DOHH2 (cell line): ENCODE measurements around the gene ZNF273.

ENCODE experiments used
- H3F3A ChIP-seq: fragments of 200-600 bp; sonication (generic), shearing (Covaris generic); 2 replicates; pipeline ENCODE4 v1.6.0; 2016; ENCODE audit warnings: antibody characterized with exemption, mild to moderate bottlenecking; ENCODE audit not compliant: control insufficient read depth, insufficient read depth
- H3K27ac ChIP-seq: fragments of 200-600 bp; sonication (generic); 2 replicates; pipeline ENCODE4 v1.5.1; 2014; ENCODE audit warnings: low read depth, mild to moderate bottlenecking, low read length, moderate library complexity
- H3K27me3 ChIP-seq: fragments of 200-600 bp; sonication (generic); 2 replicates; pipeline ENCODE4 v1.6.1; 2014; ENCODE audit warnings: mild to moderate bottlenecking, low read length, mixed read lengths; ENCODE audit not compliant: control insufficient read depth
- H3K36me3 ChIP-seq: fragments of 200-600 bp; sonication (generic); 2 replicates; pipeline ENCODE4 v1.6.1; 2014; ENCODE audit warnings: mild to moderate bottlenecking, low read length, moderate library complexity, mixed read lengths; ENCODE audit not compliant: control insufficient read depth
- H3K4me1 ChIP-seq: fragments of 200-600 bp; sonication (generic); 2 replicates; pipeline ENCODE4 v1.6.1; 2014; ENCODE audit warnings: mild to moderate bottlenecking, low read length, mixed read lengths; ENCODE audit not compliant: control insufficient read depth
- H3K4me2 ChIP-seq: fragments of 200-600 bp; sonication (generic); 2 replicates; pipeline ENCODE4 v1.6.0; 2014; ENCODE audit warnings: mild to moderate bottlenecking, low read length, moderate library complexity
- H3K4me3 ChIP-seq: fragments of 200-600 bp; sonication (generic); 2 replicates; pipeline ENCODE4 v1.5.1; 2014; ENCODE audit warnings: mild to moderate bottlenecking, low read length, mixed read lengths
- H3K79me2 ChIP-seq: fragments of 200-600 bp; sonication (generic); 2 replicates; pipeline ENCODE4 v1.6.1; 2014; ENCODE audit warnings: mild to moderate bottlenecking, low read length, mixed read lengths; ENCODE audit not compliant: control insufficient read depth
- H3K9me2 ChIP-seq: fragments of 200-600 bp; sonication (generic); replicated peaks from 2 replicates; pipeline ENCODE4 v1.6.1; 2014; ENCODE audit warnings: mild to moderate bottlenecking, low read length, mixed read lengths; ENCODE audit not compliant: control insufficient read depth
- H3K9me3 ChIP-seq: fragments of 200-600 bp; sonication (generic); 2 replicates; pipeline ENCODE4 v1.6.1; 2014; ENCODE audit warnings: antibody characterized with exemption, low read length, mixed read lengths; ENCODE audit not compliant: control insufficient read depth, insufficient read depth
- H4K20me1 ChIP-seq: fragments of 200-600 bp; sonication (generic); 2 replicates; pipeline ENCODE4 v1.6.0; 2014; ENCODE audit warnings: low read depth, mild to moderate bottlenecking, antibody characterized with exemption, low read length, moderate library complexity; ENCODE audit not compliant: control insufficient read depth, insufficient read depth
- EZH2phosphoT487 ChIP-seq: fragments of 200-600 bp; sonication (generic); IDR thresholded peaks from 2 replicates; pipeline ENCODE4 v1.6.1; 2017; ENCODE audit warnings: borderline replicate concordance, mild to moderate bottlenecking, antibody characterized with exemption, low read length, moderate library complexity, mixed read lengths
- TF ChIP-seq, protein P1 (sequence below): fragments of 200-600 bp; sonication (generic); IDR thresholded peaks from one replicate; pipeline ENCODE4 v1.5.1; 2014; ENCODE audit warnings: antibody characterized with exemption, mild to moderate bottlenecking, low read depth, low read length; ENCODE audit not compliant: poor library complexity, severe bottlenecking

ZNF273 gene

DNA sequence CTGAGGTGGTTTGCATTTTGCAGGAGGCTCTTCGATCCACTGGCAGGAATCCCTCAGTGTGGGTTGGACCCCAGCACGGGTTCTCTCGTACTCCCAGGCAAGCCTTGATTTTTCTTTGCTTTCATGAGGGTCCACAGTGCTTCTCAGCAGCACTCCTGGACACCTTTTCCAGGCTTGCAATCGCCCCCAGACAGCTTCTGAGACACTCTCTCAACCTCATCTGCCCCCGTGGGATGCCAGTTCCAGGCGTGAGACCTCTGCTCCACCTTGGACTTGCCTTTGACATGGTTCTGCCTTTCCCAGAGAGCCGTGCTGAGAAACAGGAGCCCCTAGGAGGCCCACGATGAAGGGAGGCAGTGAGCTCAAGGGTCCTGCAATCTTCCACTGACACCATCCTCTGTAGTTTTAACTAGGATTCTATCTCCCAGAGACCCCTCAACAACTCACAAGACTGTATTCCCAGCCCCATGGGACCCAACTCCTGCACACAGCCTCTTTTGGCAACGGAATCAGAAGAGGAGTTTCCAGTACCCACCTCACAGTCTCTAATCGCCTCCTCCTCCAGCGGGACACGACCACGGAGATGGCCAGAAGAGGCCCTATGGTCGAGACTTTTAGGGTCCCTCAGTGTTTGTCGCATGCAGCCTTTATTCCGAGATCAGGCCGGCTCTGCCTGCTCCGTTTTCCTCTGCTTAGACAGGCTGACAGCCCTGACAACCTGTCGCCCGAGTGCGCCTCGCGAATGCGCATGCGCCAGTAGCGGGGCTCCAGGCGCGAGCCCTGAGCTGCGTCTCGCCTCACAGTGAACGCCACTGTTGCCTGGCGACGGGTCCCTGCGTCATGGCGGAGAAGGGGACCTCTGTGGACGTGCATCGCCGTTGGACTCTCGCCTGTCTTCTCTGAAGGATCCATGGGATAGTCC lies 26.0 kb upstream of the ZNF273 start:
- H3K36me3 ChIP-seq: no peaks in the 10 kb centered on the region
- no peaks in the 10 kb centered on the region for H3K9me2 ChIP-seq
- no peaks in the 10 kb centered on the region for H3F3A ChIP-seq
- no peaks in the 10 kb centered on the region for H3K27me3 ChIP-seq
- H4K20me1 ChIP-seq: no peaks in the 10 kb centered on the region
- H3K4me3 ChIP-seq: no peak overlapping the region
- TF ChIP-seq, protein P1, sequence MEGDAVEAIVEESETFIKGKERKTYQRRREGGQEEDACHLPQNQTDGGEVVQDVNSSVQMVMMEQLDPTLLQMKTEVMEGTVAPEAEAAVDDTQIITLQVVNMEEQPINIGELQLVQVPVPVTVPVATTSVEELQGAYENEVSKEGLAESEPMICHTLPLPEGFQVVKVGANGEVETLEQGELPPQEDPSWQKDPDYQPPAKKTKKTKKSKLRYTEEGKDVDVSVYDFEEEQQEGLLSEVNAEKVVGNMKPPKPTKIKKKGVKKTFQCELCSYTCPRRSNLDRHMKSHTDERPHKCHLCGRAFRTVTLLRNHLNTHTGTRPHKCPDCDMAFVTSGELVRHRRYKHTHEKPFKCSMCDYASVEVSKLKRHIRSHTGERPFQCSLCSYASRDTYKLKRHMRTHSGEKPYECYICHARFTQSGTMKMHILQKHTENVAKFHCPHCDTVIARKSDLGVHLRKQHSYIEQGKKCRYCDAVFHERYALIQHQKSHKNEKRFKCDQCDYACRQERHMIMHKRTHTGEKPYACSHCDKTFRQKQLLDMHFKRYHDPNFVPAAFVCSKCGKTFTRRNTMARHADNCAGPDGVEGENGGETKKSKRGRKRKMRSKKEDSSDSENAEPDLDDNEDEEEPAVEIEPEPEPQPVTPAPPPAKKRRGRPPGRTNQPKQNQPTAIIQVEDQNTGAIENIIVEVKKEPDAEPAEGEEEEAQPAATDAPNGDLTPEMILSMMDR: no peak
- no peak for TF ChIP-seq EZH2phosphoT487
- H3K9me3 ChIP-seq: peaks cover 39% of the 10 kb centered on the region; the same call in 1 of the 2 replicates
- H3K4me2 ChIP-seq: peak overlapping the region; percentile 5; the same call in 1 of the 2 replicates
- H3K4me1 ChIP-seq: no peaks in the 10 kb centered on the region
- H3K79me2 ChIP-seq: no peaks in the 10 kb centered on the region
- H3K27ac ChIP-seq: no peak overlapping the region

DNA sequence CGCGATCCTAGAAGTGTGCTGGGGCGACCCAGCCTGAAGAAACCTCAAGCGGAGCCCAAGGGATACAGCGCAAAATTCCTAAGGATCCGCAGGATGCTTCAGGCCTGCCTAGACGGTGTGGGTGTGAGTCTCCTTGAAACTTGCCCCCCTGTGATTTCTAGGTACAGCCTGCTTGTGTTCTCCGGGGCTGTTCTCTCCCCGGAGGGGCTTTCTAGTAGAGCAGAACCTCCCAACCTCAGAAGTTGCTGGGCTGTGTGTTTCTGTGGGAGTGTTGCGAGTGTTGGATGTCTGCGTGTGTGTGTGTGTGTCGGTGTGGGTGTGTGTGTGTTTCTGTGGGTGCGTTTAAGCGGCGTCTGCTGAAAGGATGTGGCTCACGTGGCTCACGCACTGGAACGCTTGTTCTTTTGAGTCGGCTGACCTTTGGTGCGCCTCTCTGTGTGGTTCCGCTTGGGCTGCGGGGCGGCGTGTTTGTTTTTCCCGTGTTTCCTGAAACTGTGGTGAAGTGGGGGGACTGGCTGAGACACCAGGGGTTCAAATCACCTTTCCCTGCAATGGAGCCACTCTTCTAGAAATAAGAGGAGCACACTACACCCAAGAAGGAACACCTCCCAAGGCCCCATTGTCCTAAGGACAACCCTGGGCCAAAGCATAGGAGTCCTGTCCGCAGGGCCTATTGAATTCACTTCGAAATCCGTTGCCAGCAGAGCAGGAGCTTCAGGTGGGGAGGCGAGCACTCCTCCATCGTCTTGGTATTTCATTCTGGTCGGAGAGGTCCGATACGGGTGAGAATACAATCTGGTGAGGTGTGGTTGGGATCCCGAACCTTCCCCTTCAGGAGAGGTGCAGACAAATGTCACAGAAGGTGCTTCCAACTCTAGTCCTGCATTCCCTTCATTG lies 25.1 kb upstream of the ZNF273 start:
- peaks cover 48% of the 10 kb centered on the region; the same call in 1 of the 2 replicates for H3K9me3 ChIP-seq
- H3K27me3 ChIP-seq: no peaks in the 10 kb centered on the region
- H3K27ac ChIP-seq: no peak overlapping the region
- H3F3A ChIP-seq: no peaks in the 10 kb centered on the region
- no peaks in the 10 kb centered on the region for H3K4me1 ChIP-seq
- no peaks in the 10 kb centered on the region for H3K9me2 ChIP-seq
- TF ChIP-seq, protein P1: no peak
- TF ChIP-seq EZH2phosphoT487: no peak
- no peaks in the 10 kb centered on the region for H4K20me1 ChIP-seq
- peak overlapping the region; percentile 5; the same call in 1 of the 2 replicates for H3K4me2 ChIP-seq
- no peaks in the 10 kb centered on the region for H3K36me3 ChIP-seq
- no peak overlapping the region for H3K4me3 ChIP-seq
- H3K79me2 ChIP-seq: no peaks in the 10 kb centered on the region

DNA sequence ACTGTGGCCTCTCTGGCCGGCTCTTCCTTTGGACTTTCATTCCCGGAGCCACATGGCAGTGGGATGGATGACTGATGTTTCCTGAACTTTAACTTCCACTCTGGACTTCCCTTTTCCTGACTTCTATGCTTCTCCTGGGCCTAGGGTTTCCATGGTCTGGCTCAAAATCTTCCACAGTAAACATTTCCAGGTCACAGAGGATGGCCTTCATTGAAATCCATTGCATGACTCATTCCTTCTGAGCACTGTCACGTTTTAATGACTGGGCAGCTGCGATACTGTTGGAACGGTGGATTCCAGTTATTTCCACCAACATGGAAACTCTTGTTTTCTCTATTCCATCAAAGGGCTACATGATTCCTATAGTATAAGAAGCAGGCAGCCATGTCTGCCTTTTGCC lies 24.4 kb upstream of the ZNF273 start:
- Histone ChIP-seq H3F3A (no peaks in the 10 kb centered on the region), H3K27me3 (no peaks in the 10 kb centered on the region), H3K9me3 (peaks cover 50% of the 10 kb centered on the region; the same call in 1 of the 2 replicates), H4K20me1 (no peaks in the 10 kb centered on the region), H3K27ac (no peak overlapping the region), H3K4me2 (no peak overlapping the region), H3K4me3 (no peak overlapping the region), H3K9me2 (no peaks in the 10 kb centered on the region), H3K4me1 (no peaks in the 10 kb centered on the region), H3K79me2 (no peaks in the 10 kb centered on the region), H3K36me3 (no peaks in the 10 kb centered on the region)
- no peak for TF ChIP-seq EZH2phosphoT487
- TF ChIP-seq, protein P1: no peak
